AG09309 (cell line): ENCODE data around the gene AMIGO1.

Experiments
- DNase-seq: peaks from one replicate; pipeline ENCODE4 v3.0.0-alpha.2; 2010; ENCODE audit warnings: low read depth
- H3K4me3 ChIP-seq: 2 replicates; pipeline ENCODE4 v1.5.1; 2011; ENCODE audit warnings: mild to moderate bottlenecking, low read depth, low read length, moderate library complexity; ENCODE audit not compliant: control insufficient read depth
- CTCF ChIP-seq: IDR thresholded peaks from 2 replicates; pipeline ENCODE4 v1.5.1; 2011; ENCODE audit warnings: mild to moderate bottlenecking, low read depth, low read length, inconsistent platforms; ENCODE audit not compliant: insufficient read depth, control insufficient read depth; ENCODE audit errors: missing control alignments

AMIGO1 gene

GRCh38 chr1:109502364-109502851 lies 7.1 kb downstream of the AMIGO1 start:
- DNase-seq, result no peak

GRCh38 chr1:109501644-109502363 lies 7.7 kb downstream of the AMIGO1 start:
- no peak for DNase-seq
- no peak overlapping the region for H3K4me3 ChIP-seq
- TF ChIP-seq CTCF, result no peak

More at GRCh38 chr1:109502364-109502851, 7.1 kb downstream of the AMIGO1 start:
- TF ChIP-seq CTCF, result no peak
- H3K4me3 ChIP-seq, result no peak overlapping the region

DNA sequence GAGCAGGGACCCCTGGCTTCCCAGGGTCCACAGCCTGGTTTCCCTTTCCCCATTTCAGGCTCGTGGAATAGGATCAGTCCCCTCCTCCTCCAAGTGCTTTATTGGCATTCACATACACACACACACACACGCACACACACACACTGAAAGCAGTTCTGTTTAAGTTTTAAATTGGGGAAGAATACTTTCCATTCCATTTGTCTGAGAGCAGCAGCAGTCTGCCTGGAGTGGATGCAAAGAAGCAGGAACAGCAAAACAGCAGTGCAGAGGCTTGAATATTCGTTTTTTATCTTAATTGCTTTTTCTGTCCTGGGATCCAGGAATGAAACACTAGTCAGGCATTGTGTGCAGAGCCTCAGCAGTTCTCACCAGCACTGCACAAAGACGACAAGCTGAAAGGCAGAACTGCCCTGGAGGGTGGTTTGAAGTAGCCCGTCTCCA lies 8.6 kb downstream of the AMIGO1 start:
- TF ChIP-seq CTCF, result no peak
- peak; percentile 85 for DNase-seq
- H3K4me3 ChIP-seq, result no peak overlapping the region

DNA sequence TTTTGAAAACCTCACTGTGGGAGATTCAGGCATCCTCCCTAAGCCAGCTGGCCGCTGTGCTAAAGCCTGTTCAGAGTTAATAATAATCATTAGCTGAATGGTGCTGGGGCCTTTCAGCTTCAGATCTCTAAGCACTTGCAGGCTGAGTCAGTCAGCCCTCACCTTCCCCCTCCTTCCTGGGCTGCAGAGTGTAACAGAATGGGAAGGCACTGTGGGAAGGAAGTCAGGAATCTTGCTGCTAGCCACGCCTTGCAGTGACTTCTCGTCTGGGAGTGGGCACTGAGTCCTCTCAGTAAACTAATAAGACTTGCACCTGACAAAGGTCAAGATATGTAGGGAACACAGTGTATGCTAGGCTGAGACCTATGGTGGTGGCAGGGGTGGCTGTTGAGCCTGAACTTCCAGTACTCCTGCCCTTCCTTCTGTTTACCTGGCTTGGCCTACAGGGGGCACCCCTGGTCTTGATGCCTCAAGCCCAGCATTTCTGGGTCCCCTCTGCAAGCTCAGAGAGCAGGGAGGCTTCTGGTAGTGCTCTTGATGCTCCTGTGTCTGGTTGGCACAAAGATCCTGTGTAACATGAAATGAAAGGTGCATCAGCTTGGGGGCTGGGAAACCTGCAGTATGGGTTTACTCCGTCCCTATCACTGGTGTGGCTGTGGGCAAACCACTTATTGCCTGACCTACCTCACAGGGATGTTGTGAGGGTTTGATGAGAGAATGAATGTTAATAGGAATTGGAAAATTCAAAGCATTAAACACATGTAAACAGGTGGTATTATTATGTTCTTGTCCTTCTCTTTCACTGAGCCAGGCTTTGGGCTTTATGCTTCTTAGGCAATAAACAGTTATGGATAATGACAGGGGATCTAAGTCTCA lies 9.6 kb downstream of the AMIGO1 start:
- DNase-seq, result no peak
- TF ChIP-seq CTCF, result peak; percentile 60
- no peak overlapping the region for H3K4me3 ChIP-seq

- H3K4me3 ChIP-seq, result no peak overlapping the region
- no peak for DNase-seq
- TF ChIP-seq CTCF, result no peak
Measured at GRCh38 chr1:109499081-109499480, 10.4 kb downstream of the AMIGO1 start.

- no peak for DNase-seq
- H3K4me3 ChIP-seq, result no peak overlapping the region
- peak; percentile 68 for TF ChIP-seq CTCF
Measured at GRCh38 chr1:109498161-109498801, 11.2 kb downstream of the AMIGO1 start.
